ENCODE measurements around the gene TGFBR2. TPM values are rescaled to one million over a fixed set of nuclear protein-coding genes. Genes with fewer than 3 reads are reported as not detected.

TGFBR2 gene
- total RNA-seq, 1 experiment from 2014 or later, result 16.1 TPM

DNA sequence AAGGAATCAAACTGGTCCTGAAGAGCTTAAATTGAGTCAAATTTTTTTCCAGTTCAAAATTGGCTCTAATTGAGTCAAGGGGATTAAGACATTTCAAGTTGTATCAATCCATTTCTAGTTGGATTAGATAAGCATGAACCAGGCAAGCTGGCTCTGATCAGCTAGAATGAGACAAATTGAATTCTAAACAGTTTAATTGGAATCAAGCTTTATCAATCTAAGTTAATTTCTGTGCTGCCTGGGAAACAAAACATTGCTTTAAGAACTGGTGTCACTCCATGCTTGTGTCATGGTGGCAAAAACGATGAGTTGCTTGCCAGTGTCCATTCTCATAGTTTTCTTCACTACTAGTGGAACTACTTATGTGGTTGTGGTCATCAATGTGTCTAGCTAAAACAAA is 116.8 kb downstream of the TGFBR2 start:
- no peak overlapping the region for H3K27ac ChIP-seq (ENCODE audit: low read depth, low read length, poor library complexity, severe bottlenecking)
- H3K4me3 ChIP-seq (ENCODE audit: low read depth, low read length, poor library complexity, severe bottlenecking), result no peak overlapping the region
- H3K27me3 ChIP-seq (replicated peaks; ENCODE audit: insufficient read depth, low read depth, low read length, poor library complexity), result no peaks in the 10 kb centered on the region
- no peaks in the 10 kb centered on the region for H3K36me3 ChIP-seq (ENCODE audit: insufficient read depth, low read length, poor library complexity, severe bottlenecking)
- TF ChIP-seq, protein P1, sequence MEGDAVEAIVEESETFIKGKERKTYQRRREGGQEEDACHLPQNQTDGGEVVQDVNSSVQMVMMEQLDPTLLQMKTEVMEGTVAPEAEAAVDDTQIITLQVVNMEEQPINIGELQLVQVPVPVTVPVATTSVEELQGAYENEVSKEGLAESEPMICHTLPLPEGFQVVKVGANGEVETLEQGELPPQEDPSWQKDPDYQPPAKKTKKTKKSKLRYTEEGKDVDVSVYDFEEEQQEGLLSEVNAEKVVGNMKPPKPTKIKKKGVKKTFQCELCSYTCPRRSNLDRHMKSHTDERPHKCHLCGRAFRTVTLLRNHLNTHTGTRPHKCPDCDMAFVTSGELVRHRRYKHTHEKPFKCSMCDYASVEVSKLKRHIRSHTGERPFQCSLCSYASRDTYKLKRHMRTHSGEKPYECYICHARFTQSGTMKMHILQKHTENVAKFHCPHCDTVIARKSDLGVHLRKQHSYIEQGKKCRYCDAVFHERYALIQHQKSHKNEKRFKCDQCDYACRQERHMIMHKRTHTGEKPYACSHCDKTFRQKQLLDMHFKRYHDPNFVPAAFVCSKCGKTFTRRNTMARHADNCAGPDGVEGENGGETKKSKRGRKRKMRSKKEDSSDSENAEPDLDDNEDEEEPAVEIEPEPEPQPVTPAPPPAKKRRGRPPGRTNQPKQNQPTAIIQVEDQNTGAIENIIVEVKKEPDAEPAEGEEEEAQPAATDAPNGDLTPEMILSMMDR (conservative IDR thresholded peaks at IDR 0.05; ENCODE audit: low read depth, low read length), result no peak
- TF ChIP-seq EZH2 (IDR thresholded peaks at IDR 0.05; ENCODE audit: borderline replicate concordance, low read depth, low read length, poor library complexity, severe bottlenecking), result no peak
- peaks cover 4% of the 10 kb centered on the region for H3K9me3 ChIP-seq (ENCODE audit: low read depth, low read length, poor library complexity, severe bottlenecking)
- H3K4me1 ChIP-seq (ENCODE audit: insufficient read depth, low read length, poor library complexity, severe bottlenecking), result peaks cover 7% of the 10 kb centered on the region
- BruUV-seq (replicated peaks), result no TSS peak
- intact Hi-C loops (cut with micrococcal nuclease; ENCODE audit: unreplicated experiment), result no loop called here
- ChIA-PET CTCF (no interaction called here), POLR2A (ENCODE audit: low non-redundant PET) (no interaction called here)
- no peak for DNase-seq (ENCODE audit: low spot score)

DNA sequence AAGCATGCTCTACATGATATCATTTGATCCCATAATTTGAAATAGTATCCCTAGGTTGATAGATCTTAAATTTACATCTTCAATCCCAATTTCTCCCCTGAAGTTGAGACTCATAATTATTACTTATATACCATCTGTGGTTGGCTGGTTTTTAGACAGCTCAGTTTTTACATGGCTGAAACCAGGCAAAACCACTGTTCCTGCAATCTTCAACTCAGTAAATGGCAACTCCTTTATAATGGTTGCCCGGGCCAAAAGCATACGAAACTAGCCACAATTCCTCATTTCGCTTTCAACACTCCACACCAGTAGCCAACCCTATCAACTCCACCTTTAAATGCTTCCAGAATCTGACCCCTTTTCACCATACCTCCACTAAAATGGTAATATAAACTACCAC is 118.5 kb downstream of the TGFBR2 start:
- Histone ChIP-seq H3K36me3 (ENCODE audit: insufficient read depth, low read length, poor library complexity, severe bottlenecking) (no peaks in the 10 kb centered on the region), H3K27ac (ENCODE audit: low read depth, low read length, poor library complexity, severe bottlenecking) (no peak overlapping the region), H3K27me3 (replicated peaks; ENCODE audit: insufficient read depth, low read depth, low read length, poor library complexity) (no peaks in the 10 kb centered on the region), H3K4me3 (ENCODE audit: low read depth, low read length, poor library complexity, severe bottlenecking) (no peak overlapping the region), H3K4me1 (ENCODE audit: insufficient read depth, low read length, poor library complexity, severe bottlenecking) (peaks cover 7% of the 10 kb centered on the region), H3K9me3 (ENCODE audit: low read depth, low read length, poor library complexity, severe bottlenecking) (peaks cover 4% of the 10 kb centered on the region)
- no TSS peak for BruUV-seq (replicated peaks)
- CTCF ChIA-PET, result no interaction called here
- no peak for DNase-seq (ENCODE audit: low spot score)
- POLR2A ChIA-PET (ENCODE audit: low non-redundant PET), result no interaction called here
- intact Hi-C loops (cut with micrococcal nuclease; ENCODE audit: unreplicated experiment), result no loop called here
- TF ChIP-seq, protein P1 (conservative IDR thresholded peaks at IDR 0.05; ENCODE audit: low read depth, low read length), result no peak
- no peak for TF ChIP-seq EZH2 (IDR thresholded peaks at IDR 0.05; ENCODE audit: borderline replicate concordance, low read depth, low read length, poor library complexity, severe bottlenecking)

DNA sequence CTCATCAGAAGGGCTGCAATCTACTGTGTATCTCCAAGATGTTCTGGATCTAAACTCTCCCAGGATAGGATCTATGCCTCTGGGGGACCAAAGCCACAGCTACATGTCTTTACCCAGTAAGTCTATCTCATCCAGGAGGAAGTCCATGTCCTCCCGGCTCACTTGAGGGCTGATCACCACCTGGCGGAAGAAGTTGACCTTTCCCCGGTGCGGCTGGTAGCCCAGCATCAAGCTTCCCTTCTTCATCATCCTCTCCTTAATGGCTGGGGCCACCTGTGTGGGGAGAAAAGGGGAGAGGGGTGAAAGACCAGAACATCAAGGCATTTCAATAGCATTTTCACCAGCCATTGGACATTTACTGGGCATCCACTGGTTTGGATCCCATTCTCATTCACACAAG is 121.7 kb downstream of the TGFBR2 start:
- intact Hi-C loops (cut with micrococcal nuclease; ENCODE audit: unreplicated experiment), result no loop called here
- ChIA-PET CTCF (no interaction called here), POLR2A (ENCODE audit: low non-redundant PET) (no interaction called here)
- H3K4me3 ChIP-seq (ENCODE audit: low read depth, low read length, poor library complexity, severe bottlenecking), result no peak overlapping the region
- H3K9me3 ChIP-seq (ENCODE audit: low read depth, low read length, poor library complexity, severe bottlenecking), result peaks cover 4% of the 10 kb centered on the region
- peaks cover 27% of the 10 kb centered on the region for H3K4me1 ChIP-seq (ENCODE audit: insufficient read depth, low read length, poor library complexity, severe bottlenecking)
- DNase-seq (ENCODE audit: low spot score), result no peak
- TF ChIP-seq, protein P1 (conservative IDR thresholded peaks at IDR 0.05; ENCODE audit: low read depth, low read length), result no peak
- no peak for TF ChIP-seq EZH2 (IDR thresholded peaks at IDR 0.05; ENCODE audit: borderline replicate concordance, low read depth, low read length, poor library complexity, severe bottlenecking)
- H3K27me3 ChIP-seq (replicated peaks; ENCODE audit: insufficient read depth, low read depth, low read length, poor library complexity), result no peaks in the 10 kb centered on the region
- no peaks in the 10 kb centered on the region for H3K36me3 ChIP-seq (ENCODE audit: insufficient read depth, low read length, poor library complexity, severe bottlenecking)
- H3K27ac ChIP-seq (ENCODE audit: low read depth, low read length, poor library complexity, severe bottlenecking), result no peak overlapping the region
- BruUV-seq (replicated peaks), result no TSS peak
